GM06990 (cell line): ENCODE data around the gene SPTBN5.

Experiments used
- DNase-seq: peaks from one replicate; pipeline ENCODE4 v3.0.0-alpha.2; 2011; ENCODE audit not compliant: insufficient read length; ENCODE audit errors: extremely low read depth
- H3K27me3 ChIP-seq: replicated peaks from 2 replicates; pipeline ENCODE4 v1.6.0; 2011; ENCODE audit warnings: low read length; ENCODE audit not compliant: control insufficient read depth, insufficient read depth
- H3K36me3 ChIP-seq: 2 replicates; pipeline ENCODE4 v1.5.1; 2011; ENCODE audit warnings: low read length; ENCODE audit not compliant: control insufficient read depth, insufficient read depth
- H3K4me3 ChIP-seq: replicated peaks from 2 replicates; pipeline ENCODE4 v1.5.1; 2011; ENCODE audit warnings: low read depth, mild to moderate bottlenecking, control low read depth, low read length
- CTCF ChIP-seq: IDR thresholded peaks from 2 replicates; pipeline ENCODE4 v1.5.1; 2011; ENCODE audit warnings: low read length, control low read depth, mild to moderate bottlenecking, inconsistent platforms; ENCODE audit not compliant: insufficient read depth, poor library complexity, severe bottlenecking

Gene SPTBN5

GRCh38 chr15:41799488-41799805 lies 94.4 kb downstream of the SPTBN5 start:
- no peaks in the 10 kb centered on the region for H3K27me3 ChIP-seq
- H3K36me3 ChIP-seq, result peaks cover 4% of the 10 kb centered on the region
- no peak for DNase-seq
- H3K4me3 ChIP-seq, result no peak overlapping the region
- TF ChIP-seq CTCF, result no peak

GRCh38 chr15:41798607-41799487 lies 95.0 kb downstream of the SPTBN5 start:
- no peak overlapping the region for H3K4me3 ChIP-seq
- TF ChIP-seq CTCF, result no peak
- H3K36me3 ChIP-seq, result peaks cover 4% of the 10 kb centered on the region
- DNase-seq, result no peak
- no peaks in the 10 kb centered on the region for H3K27me3 ChIP-seq
